Measurements from ENCODE around the gene COPG1. TPM values are rescaled to one million over a fixed set of nuclear protein-coding genes. Genes with fewer than 3 reads are reported as not detected.

The COPG1 gene
- total and polyA plus RNA-seq, 2 of the 4 experiments (the other 2 are of a cell fraction): 203 to 446 TPM

- H3K9me1 ChIP-seq (ENCODE audit: insufficient read depth, low read length): peaks cover 12% of the 10 kb centered on the region
- H3K9me3 ChIP-seq (ENCODE audit: control insufficient read depth, insufficient read depth, low read length): no peaks in the 10 kb centered on the region
- no peak overlapping the region for H2AK5ac ChIP-seq (ENCODE audit: low read depth, low read length)
- dilution Hi-C loops (cut with HindIII; ENCODE audit: low sequenced_read_pairs, unreplicated experiment) (no loop called here), intact Hi-C loops (cut with micrococcal nuclease) (no loop called here), in situ Hi-C loops (cut with MboI; ENCODE audit: low sequenced_read_pairs) (no loop called here)
- no TSS peak for BruUV-seq (replicated peaks)
- no peak overlapping the region for H4K5ac ChIP-seq (ENCODE audit: low read depth, low read length)
- H3K9ac ChIP-seq (ENCODE audit: low read depth, low read length): no peak overlapping the region
- no peak overlapping the region for H3K27ac ChIP-seq (ENCODE audit: insufficient read depth, low read length)
- H2BK120ac ChIP-seq (ENCODE audit: low read depth, low read length): no peak overlapping the region
- ChIA-PET POLR2A (ENCODE audit: unreplicated experiment) (no interaction called here), CTCF (no interaction called here)
- no peak overlapping the region for H2BK5ac ChIP-seq (ENCODE audit: low read depth, low read length, poor library complexity, severe bottlenecking)
- H3K4me3 ChIP-seq (ENCODE audit: insufficient read depth, low read depth, low read length): no peak overlapping the region
- ATAC-seq (ENCODE audit: low read depth) (no peak), DNase-seq (no peak)
- H3K23ac ChIP-seq (ENCODE audit: low read depth, low read length): no peak overlapping the region
- H3K14ac ChIP-seq (replicated peaks; ENCODE audit: low read depth, low read length): no peak overlapping the region
- H2AK9ac ChIP-seq (replicated peaks; ENCODE audit: low read depth, low read length, poor library complexity): no peak overlapping the region
- H3K4me1 ChIP-seq (ENCODE audit: control insufficient read depth, insufficient read depth, low read length): peaks cover 6% of the 10 kb centered on the region; the same call in 1 of the 2 replicates
- H3K18ac ChIP-seq (ENCODE audit: low read depth, low read length): no peak overlapping the region
- no peak overlapping the region for H2AFZ ChIP-seq (replicated peaks; ENCODE audit: low read length, poor library complexity)
- 97% methylated on average over 9 of the region's 15 CpGs; no CpG with 5 or more reads in 1 of the 2 experiments for WGBS, 2 experiments (ENCODE audit: extremely low coverage in 2 of 2, insufficient read length in 1 of 2)
- no peak overlapping the region for H2BK15ac ChIP-seq (ENCODE audit: low read depth, low read length)
- peaks cover 5% of the 10 kb centered on the region; the same call in 1 of the 2 replicates for H4K20me1 ChIP-seq (ENCODE audit: insufficient read depth, low read length)
- TF ChIP-seq MAFK (IDR thresholded peaks at IDR 0.05; ENCODE audit: low read depth, low read length) (no peak), CEBPB (IDR thresholded peaks at IDR 0.05; ENCODE audit: low read depth, low read length) (no peak), MAZ (IDR thresholded peaks at IDR 0.05; ENCODE audit: borderline replicate concordance, low read depth, low read length) (no peak), RAD21 (IDR thresholded peaks at IDR 0.05; ENCODE audit: low read length) (no peak), POLR2A (IDR thresholded peaks at IDR 0.05; ENCODE audit: low read depth, low read length) (no peak), BHLHE40 (IDR thresholded peaks at IDR 0.05; ENCODE audit: low read depth, low read length) (no peak), SMC3 (IDR thresholded peaks at IDR 0.05; ENCODE audit: low read depth, low read length) (no peak), ELK1 (IDR thresholded peaks at IDR 0.05; ENCODE audit: borderline replicate concordance, low read depth, low read length) (no peak), FOS (IDR thresholded peaks at IDR 0.05; ENCODE audit: low read depth, low read length) (no peak), USF2 (IDR thresholded peaks at IDR 0.05; ENCODE audit: low read depth, low read length) (no peak), RCOR1 (IDR thresholded peaks at IDR 0.05; ENCODE audit: insufficient replicate concordance, low read length) (no peak), NFE2L2 (IDR thresholded peaks at IDR 0.05; ENCODE audit: low read depth, low read length) (no peak), MXI1 (IDR thresholded peaks at IDR 0.05; ENCODE audit: borderline replicate concordance, low read depth, low read length) (no peak), RFX5 (IDR thresholded peaks at IDR 0.05; ENCODE audit: low read depth, low read length) (no peak)
- H3K27me3 ChIP-seq (ENCODE audit: control insufficient read depth, insufficient read depth, low read length): no peaks in the 10 kb centered on the region
- no peak overlapping the region for H3K56ac ChIP-seq (ENCODE audit: extremely low read depth, insufficient read depth, low read length)
- H4K91ac ChIP-seq (ENCODE audit: insufficient read depth, low read depth, low read length): no peak overlapping the region
- H3K79me1 ChIP-seq (ENCODE audit: low read depth in 1 of 2, low read length in 2 of 2): peaks cover 0 to 37% of the 10 kb centered on the region in 2 experiments; a peak in 3 of 4 replicates
- H3K4me2 ChIP-seq (ENCODE audit: low read depth, low read length): no peak overlapping the region
- no peak overlapping the region for H3K4ac ChIP-seq (ENCODE audit: low read depth, low read length)
- H2BK20ac ChIP-seq (ENCODE audit: low read depth, low read length): no peak overlapping the region
- no peak overlapping the region for H4K8ac ChIP-seq (ENCODE audit: low read depth in 2 of 2, low read length in 2 of 2)
- H3K36me3 ChIP-seq (ENCODE audit: control insufficient read depth, insufficient read depth, low read length): peaks cover 8% of the 10 kb centered on the region
Measured at GRCh38 chr3:129318921-129319320, 69.5 kb downstream of the COPG1 start.

Data from IMR-90 (cell line).